Neural cell (in vitro differentiated cells): Measurements from ENCODE around the gene ZNF235.

ENCODE experiments used
- CTCF ChIP-seq: fragments of 450-650 bp; IDR thresholded peaks from 2 replicates; pipeline ENCODE4 v1.5.1; 2014; ENCODE audit warnings: antibody characterized with exemption, mild to moderate bottlenecking, moderate library complexity; ENCODE audit not compliant: poor library complexity, severe bottlenecking
- EP300 ChIP-seq: fragments of 450-650 bp; conservative IDR thresholded peaks from 2 replicates; pipeline ENCODE4 v1.6.1; 2014; ENCODE audit warnings: antibody characterized with exemption, mild to moderate bottlenecking, moderate library complexity; ENCODE audit not compliant: poor library complexity, severe bottlenecking
- EZH2 ChIP-seq: fragments of 200-600, 300-800 bp; shearing (Covaris generic), sonication (generic); IDR thresholded peaks from 2 replicates; pipeline ENCODE4 v1.6.1; 2014; ENCODE audit warnings: antibody characterized with exemption, low read length, borderline replicate concordance, mild to moderate bottlenecking; ENCODE audit not compliant: insufficient read depth, poor library complexity, severe bottlenecking
- POLR2AphosphoS5 ChIP-seq: IDR thresholded peaks from 2 replicates; pipeline ENCODE4 v1.6.1; 2012
- RAD21 ChIP-seq: fragments of 450-650 bp; conservative IDR thresholded peaks from 2 replicates; pipeline ENCODE4 v1.6.1; 2014; ENCODE audit warnings: antibody characterized with exemption, mild to moderate bottlenecking, moderate library complexity
- REST ChIP-seq: IDR thresholded peaks from 2 replicates; pipeline ENCODE4 v1.6.1; 2012; ENCODE audit warnings: borderline replicate concordance
- TAF1 ChIP-seq: IDR thresholded peaks from 2 replicates; pipeline ENCODE4 v1.6.1; 2012; ENCODE audit warnings: low read depth

- TF ChIP-seq EZH2 (no peak), POLR2AphosphoS5 (no peak), CTCF (no peak), TAF1 (no peak), EP300 (no peak), REST (no peak), RAD21 (no peak)
Observed at GRCh38 chr19:44254496-44254895, 50.3 kb downstream of the ZNF235 start.
